GM21619 (cell line): ENCODE data around the gene DACH1.

Experiments used
- ATAC-seq: cut with Tn5 transposase; IDR thresholded peaks from one replicate; pipeline ENCODE4 v1.9.1; 2021; ENCODE audit not compliant: unreplicated experiment

DACH1 gene

GRCh38 chr13:71830736-71831135 lies 36.3 kb downstream of the DACH1 start:
- ATAC-seq, result no peak

- no peak for ATAC-seq
These were observed 36.7 kb downstream of the DACH1 start for GRCh38 chr13:71830323-71830722.

- ATAC-seq, result no peak
These were observed 37.5 kb downstream of the DACH1 start for GRCh38 chr13:71829547-71829946.

- no peak for ATAC-seq
These were observed 38.4 kb downstream of the DACH1 start for GRCh38 chr13:71828564-71828963.

GRCh38 chr13:71828117-71828516 lies 38.9 kb downstream of the DACH1 start:
- ATAC-seq, result no peak

GRCh38 chr13:71827241-71827640 lies 39.8 kb downstream of the DACH1 start:
- no peak for ATAC-seq

GRCh38 chr13:71820699-71821098 lies 46.3 kb downstream of the DACH1 start:
- no peak for ATAC-seq

- no peak for ATAC-seq
These were observed 49.7 kb downstream of the DACH1 start for GRCh38 chr13:71817335-71817734.

- ATAC-seq, result no peak
These were observed 52.1 kb downstream of the DACH1 start for GRCh38 chr13:71814806-71815360.

GRCh38 chr13:71813187-71813586 lies 53.8 kb downstream of the DACH1 start:
- no peak for ATAC-seq

GRCh38 chr13:71811344-71811743 lies 55.7 kb downstream of the DACH1 start:
- no peak for ATAC-seq

- no peak for ATAC-seq
These were observed 58.3 kb downstream of the DACH1 start for GRCh38 chr13:71808708-71809107.

GRCh38 chr13:71806886-71807285 lies 60.1 kb downstream of the DACH1 start:
- no peak for ATAC-seq

GRCh38 chr13:71803066-71803465 lies 63.9 kb downstream of the DACH1 start:
- no peak for ATAC-seq

- no peak for ATAC-seq
These were observed 65.2 kb downstream of the DACH1 start for GRCh38 chr13:71801781-71802180.

- no peak for ATAC-seq
These were observed 65.7 kb downstream of the DACH1 start for GRCh38 chr13:71801165-71801760.

GRCh38 chr13:71799324-71799723 lies 67.7 kb downstream of the DACH1 start:
- ATAC-seq, result no peak

- no peak for ATAC-seq
These were observed 68.3 kb downstream of the DACH1 start for GRCh38 chr13:71798707-71799106.

GRCh38 chr13:71797517-71797916 lies 69.5 kb downstream of the DACH1 start:
- no peak for ATAC-seq

- no peak for ATAC-seq
These were observed 77.2 kb downstream of the DACH1 start for GRCh38 chr13:71789693-71790329.

GRCh38 chr13:71789037-71789436 lies 78.0 kb downstream of the DACH1 start:
- no peak for ATAC-seq

GRCh38 chr13:71787414-71787813 lies 79.6 kb downstream of the DACH1 start:
- ATAC-seq, result no peak

- ATAC-seq, result no peak
These were observed 80.1 kb downstream of the DACH1 start for GRCh38 chr13:71786875-71787274.
